DMS53 (cell line): ENCODE data around the gene BEND6.
A peak's percentile ranks its signal among the peaks of the same experiment; 100 is the strongest.
"Not testable (repeated sequence)": the region's sequence is repeated elsewhere in the genome, so short reads cannot be mapped to it uniquely, and the experiment has no call there.

Source experiments
- DNase-seq: peaks from one replicate; lab custom pipeline; 2025; lab: John Stamatoyannopoulos, UW

Gene BEND6

GRCh38 chr6:56984361-56984760 is 29.5 kb downstream of the BEND6 start:
- no peak for DNase-seq

GRCh38 chr6:56984884-56985283 is 30.0 kb downstream of the BEND6 start:
- no peak for DNase-seq

- DNase-seq: no peak
These were observed 31.7 kb downstream of the BEND6 start for GRCh38 chr6:56986611-56987010.

GRCh38 chr6:56988145-56988544 is 33.2 kb downstream of the BEND6 start:
- DNase-seq: no peak

GRCh38 chr6:56992036-56992435 is 37.1 kb downstream of the BEND6 start:
- DNase-seq: no peak

GRCh38 chr6:56992703-56993102 is 37.8 kb downstream of the BEND6 start:
- DNase-seq: no peak

- DNase-seq: peak; percentile 47
These were observed 40.5 kb downstream of the BEND6 start for GRCh38 chr6:56995347-56995902.

GRCh38 chr6:56996401-56996800 is 41.5 kb downstream of the BEND6 start:
- no peak for DNase-seq

GRCh38 chr6:56999049-56999448 is 44.1 kb downstream of the BEND6 start:
- no peak for DNase-seq

- DNase-seq: not testable (repeated sequence)
These were observed 44.8 kb downstream of the BEND6 start for GRCh38 chr6:56999748-57000147.

GRCh38 chr6:57002197-57002596 is 47.3 kb downstream of the BEND6 start:
- DNase-seq: no peak

GRCh38 chr6:57004292-57004691 is 49.4 kb downstream of the BEND6 start:
- no peak for DNase-seq

GRCh38 chr6:57006101-57006500 is 51.2 kb downstream of the BEND6 start:
- no peak for DNase-seq

- not testable (repeated sequence) for DNase-seq
These were observed 53.2 kb downstream of the BEND6 start for GRCh38 chr6:57008069-57008468.

- DNase-seq: no peak
These were observed 58.6 kb downstream of the BEND6 start for GRCh38 chr6:57013521-57013926.

GRCh38 chr6:57017069-57017468 is 62.2 kb downstream of the BEND6 start:
- no peak for DNase-seq

- DNase-seq: no peak
These were observed 62.9 kb downstream of the BEND6 start for GRCh38 chr6:57017841-57018240.

- no peak for DNase-seq
These were observed 64.5 kb downstream of the BEND6 start for GRCh38 chr6:57019434-57019833.

GRCh38 chr6:57021086-57021720 is 66.3 kb downstream of the BEND6 start:
- peak; percentile 79 for DNase-seq

- DNase-seq: no peak
These were observed 69.4 kb downstream of the BEND6 start for GRCh38 chr6:57024321-57024720.

- no peak for DNase-seq
These were observed 69.9 kb downstream of the BEND6 start for GRCh38 chr6:57024775-57025174.

GRCh38 chr6:57026001-57026400 is 71.1 kb downstream of the BEND6 start:
- DNase-seq: no peak

GRCh38 chr6:57027301-57027700 is 72.4 kb downstream of the BEND6 start:
- no peak for DNase-seq

GRCh38 chr6:57029213-57029612 is 74.3 kb downstream of the BEND6 start:
- no peak for DNase-seq
